B cell (primary cell): ENCODE results near the gene AEN. TPM values are rescaled to one million over a fixed set of nuclear protein-coding genes. Genes with fewer than 3 reads are reported as not detected.

Experiments
- ATAC-seq: fragments of 200-7000 bp; cut with Tn5 transposase; one replicate; pipeline ENCODE4 v1.10.0; 2021; ENCODE audit warnings: low read depth, mild to moderate bottlenecking, moderate number of reproducible peaks, moderate library complexity
- CTCF ChIA-PET: fragments of 350-600 bp; sonication (Branson Sonifier 250); formaldehyde crosslinking; loops from one replicate; lab custom pipeline; 2021; ENCODE audit warnings: antibody characterized with exemption, inconsistent platforms; lab: Charles Lee
- POLR2A ChIA-PET: fragments of 350-600 bp; sonication (Branson Sonifier 250); formaldehyde crosslinking; loops from one replicate; lab custom pipeline; 2021; ENCODE audit warnings: antibody characterized with exemption; lab: Charles Lee
- DNase-seq: peaks from one replicate; pipeline ENCODE4 v3.0.0; 2013
- H2AFZ ChIP-seq: 2 replicates; pipeline ENCODE4 v1.6.1; 2012; ENCODE audit warnings: mild to moderate bottlenecking, low read depth, low read length; ENCODE audit not compliant: insufficient read depth, poor library complexity, severe bottlenecking
- H3K27ac ChIP-seq, 2 donors: 1 replicate in 1 of 2; 2 replicates in 1 of 2; pipeline ENCODE4 v1.5.1; 2012 to 2013; ENCODE audit warnings: low read length in 2 of 2, mild to moderate bottlenecking in 2 of 2, moderate library complexity in 1 of 2
- H3K27me3 ChIP-seq, 4 experiments: fragments of 200-600 bp in 1 of 4; sonication (generic) in 1 of 4; replicated peaks in 1 of 4; 1 replicate in 2 of 4; 2 replicates in 2 of 4; pipeline versions ENCODE4 v1.6.1 to v1.7.0; 2013 to 2016; ENCODE audit warnings: low read length in 3 of 4, mild to moderate bottlenecking in 2 of 4, mixed read lengths in 1 of 4, moderate library complexity in 1 of 4; ENCODE audit not compliant: insufficient read depth in 4 of 4, control insufficient read depth in 3 of 4; ENCODE audit errors: control extremely low read depth in 1 of 4
- H3K36me3 ChIP-seq, 2 experiments: replicated peaks in 1 of 2; 1 replicate in 1 of 2; 2 replicates in 1 of 2; pipeline versions ENCODE4 v1.6.1 to v1.7.1; 2013; ENCODE audit warnings: low read length in 1 of 2; ENCODE audit not compliant: insufficient read depth in 2 of 2, control insufficient read depth in 1 of 2; ENCODE audit errors: control extremely low read depth in 1 of 2, extremely low read depth in 1 of 2
- H3K4me1 ChIP-seq, 2 donors: fragments of 200-600 bp in 1 of 2; sonication (generic) in 1 of 2; 1 replicate in 1 of 2; 2 replicates in 1 of 2; pipeline versions ENCODE4 v1.5.1 to v1.6.1; 2013 to 2017; ENCODE audit warnings: low read length in 2 of 2; ENCODE audit not compliant: control insufficient read depth in 2 of 2, insufficient read depth in 2 of 2
- H3K4me2 ChIP-seq: replicated peaks from 2 replicates; pipeline ENCODE3; 2012; ENCODE audit warnings: mild to moderate bottlenecking, low read depth, low read length; ENCODE audit not compliant: poor library complexity, severe bottlenecking
- H3K4me3 ChIP-seq, 5 experiments: fragments of 200-600 bp in 1 of 5; sonication (generic) in 1 of 5; 1 replicate in 3 of 5; 2 replicates in 2 of 5; pipeline versions ENCODE4 v1.5.1 to v1.7.0; 2011 to 2016; ENCODE audit warnings: low read length in 4 of 5, mild to moderate bottlenecking in 4 of 5, low read depth in 2 of 5, control low read depth in 1 of 5, moderate library complexity in 1 of 5; ENCODE audit not compliant: insufficient read depth in 1 of 5; ENCODE audit errors: control extremely low read depth in 1 of 5, extremely low read depth in 1 of 5
- H3K79me2 ChIP-seq: fragments of 200-600 bp; sonication (generic); one replicate; pipeline ENCODE4 v1.6.0; 2016; ENCODE audit warnings: low read length; ENCODE audit not compliant: control insufficient read depth, insufficient read depth
- H3K9ac ChIP-seq: fragments of 200-600 bp; sonication (generic); 2 replicates; pipeline ENCODE4 v1.6.1; 2017; ENCODE audit warnings: mild to moderate bottlenecking, low read length, moderate library complexity
- H3K9me3 ChIP-seq, 3 donors: one replicate each; pipeline versions ENCODE4 v1.6.1 to v1.7.1; 2013; ENCODE audit warnings: low read length in 2 of 3; ENCODE audit not compliant: control insufficient read depth in 2 of 3, insufficient read depth in 1 of 3; ENCODE audit errors: control extremely low read depth in 1 of 3
- H4K20me1 ChIP-seq: 2 replicates; pipeline ENCODE4 v1.6.0; 2012; ENCODE audit warnings: mild to moderate bottlenecking, low read length; ENCODE audit not compliant: insufficient read depth, control insufficient read depth, poor library complexity, severe bottlenecking
- H3K27ac Mint-ChIP-seq: one replicate; pipeline ENCODE4 v1.8.0; 2021; ENCODE audit warnings: mixed read lengths
- H3K27me3 Mint-ChIP-seq: one replicate; pipeline ENCODE4 v1.8.0; 2021; ENCODE audit warnings: mixed read lengths
- H3K4me1 Mint-ChIP-seq: one replicate; pipeline ENCODE4 v1.8.0; 2021; ENCODE audit warnings: mixed read lengths
- H3K4me3 Mint-ChIP-seq: one replicate; pipeline ENCODE4 v1.8.0; 2021; ENCODE audit warnings: mixed read lengths
- H3K9me3 Mint-ChIP-seq: one replicate; pipeline ENCODE4 v1.8.0; 2022; ENCODE audit warnings: mixed read lengths; ENCODE audit not compliant: insufficient read depth
- CTCF ChIP-seq: fragments of 200-600 bp; IDR thresholded peaks from one replicate; pipeline ENCODE4 v1.8.0; 2022; ENCODE audit warnings: antibody characterized with exemption, mild to moderate bottlenecking
- EZH2 ChIP-seq: IDR thresholded peaks from 2 replicates; pipeline ENCODE4 v1.6.1; 2012; ENCODE audit warnings: borderline replicate concordance, low read depth, mild to moderate bottlenecking, moderate library complexity, low read length; ENCODE audit not compliant: insufficient read depth, poor library complexity, severe bottlenecking
- WGBS: methylation state at CpG from one replicate; pipeline ENCODE4 v1.1.5; 2013; ENCODE audit warnings: missing lambda C conversion rate; ENCODE audit not compliant: insufficient coverage; 5-methylcytosine and 5-hydroxymethylcytosine counted together
- intact Hi-C: fragments of 100-400 bp; cut with micrococcal nuclease; formaldehyde crosslinking; loops from one replicate; pipeline ENCODE4 v1.10.0; 2022
- polyA plus RNA-seq: library from polyadenylated mRNA; depleted of rRNA; stranded (reverse); fragments of >200 nt; gene quantifications from 2 replicates; pipeline ENCODE4 v1.2.3, GENCODE V29; 2012
- small RNA-seq: library from RNA; depleted of rRNA; stranded (forward); fragments of <200 nt; gene quantifications from one replicate; pipeline ENCODE3, GENCODE V24; 2012; ENCODE audit warnings: low replicate concordance, low read depth; ENCODE audit not compliant: insufficient read length
- total RNA-seq, 2 donors: library from RNA; stranded (reverse); fragments of 120-200 nt in 1 of 2; gene quantifications; 1 replicate in 1 of 2; 2 replicates in 1 of 2; pipeline versions ENCODE4 v1.2.3 to v1.2.4, GENCODE V29; 2013 to 2022

AEN gene
- total and polyA plus RNA-seq, 2 donors (not counting 1 experiment from before 2014, with no cell fraction given): 18.5 to 42.9 TPM

DNA sequence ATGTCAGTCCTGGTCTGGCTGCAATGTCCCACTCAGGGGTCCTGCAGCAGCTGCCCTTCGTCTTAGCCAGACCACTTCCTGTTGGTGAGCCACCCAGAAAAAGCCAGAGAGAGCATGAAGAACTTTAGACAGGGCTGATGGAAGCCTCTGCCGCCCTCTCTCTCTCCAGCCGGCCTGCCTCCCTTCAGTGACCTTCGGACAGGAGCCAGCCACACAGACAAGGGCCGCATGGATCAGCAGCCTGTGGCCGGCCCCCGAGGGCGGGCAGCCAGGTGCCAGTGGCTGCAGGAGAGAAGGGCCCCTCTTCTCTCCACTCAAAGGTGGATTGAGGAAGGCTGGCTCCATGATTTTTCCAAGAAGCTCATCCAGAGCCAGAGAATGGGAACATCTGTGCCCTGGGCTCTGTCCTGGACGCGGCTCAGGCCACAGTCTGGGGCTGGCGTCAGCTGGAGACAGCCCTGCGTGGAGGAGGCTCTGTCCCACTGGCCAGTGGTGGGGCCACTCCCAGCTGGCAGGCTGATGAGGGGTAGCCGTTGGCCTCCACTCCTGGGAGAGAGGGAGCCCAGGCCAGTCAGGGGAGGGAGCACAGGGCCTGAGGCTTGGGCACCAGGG, 60.6 kb downstream of the AEN start:
- Histone ChIP-seq H3K27me3 (peaks cover 0 to 3% (median 0%) of the 10 kb centered on the region in 4 experiments), H3K36me3 (no peaks in the 10 kb centered on the region), H3K4me3 (no peak overlapping the region), H3K27ac (no peak overlapping the region), H3K4me1 (peaks cover 6 to 13% of the 10 kb centered on the region in 2 donors), H3K9me3 (peaks cover 0 to 2% (median 0%) of the 10 kb centered on the region in 3 donors), H4K20me1 (no peaks in the 10 kb centered on the region), H3K4me2 (no peak overlapping the region), H3K9ac (no peak overlapping the region), H3K79me2 (no peaks in the 10 kb centered on the region), H2AFZ (no peak overlapping the region)
- ATAC-seq: no peak
- DNase-seq: no peak
- Mint-ChIP-seq H3K4me1 (peaks cover 12% of the 10 kb centered on the region), H3K27me3 (peaks cover 3% of the 10 kb centered on the region), H3K4me3 (no peak overlapping the region), H3K27ac (no peak overlapping the region), H3K9me3 (no peaks in the 10 kb centered on the region)
- intact Hi-C loops: no loop called here
- TF ChIP-seq CTCF: no peak
- TF ChIP-seq EZH2: no peak
- ChIA-PET CTCF (interaction anchor here (0.9 kb wide), 1 partner anchor 22 kb away, joined by 3 read pairs; no protein-coding TSS in a partner anchor), POLR2A (no interaction called here)
- 93% methylated on average over 12 of the region's 13 CpGs for WGBS

Small RNA genes lying within 50 kb of the gene (small RNA-seq; reads per million reads assigned to genes)
- 2.5 reads per million, percentile 32 among the genes with 10 or more reads in this experiment for gene MIR1179
- gene MIR7-2: not detected

Other genes starting within 250 kb of the AEN start
- 22.6 and 24.6 TPM in 2 replicates for gene MRPL46, start 154.0 kb upstream of the AEN start, total RNA-seq
- 10.0 and 14.3 TPM in 2 replicates for gene MRPL46, start 154.0 kb upstream of the AEN start, polyA plus RNA-seq
- 37.9 and 40.1 TPM in 2 replicates for gene MRPS11, start 153.6 kb upstream of the AEN start, total RNA-seq
- 18.5 and 21.1 TPM in 2 replicates for gene MRPS11, start 153.6 kb upstream of the AEN start, polyA plus RNA-seq
- gene DET1, start 74.7 kb upstream of the AEN start, total RNA-seq: 10.1 and 14.1 TPM in 2 replicates
- 4.8 and 6.7 TPM in 2 replicates for gene DET1, start 74.7 kb upstream of the AEN start, polyA plus RNA-seq
- 173 and 190 TPM in 2 replicates for gene ISG20, start 17.7 kb downstream of the AEN start, total RNA-seq
- gene ISG20, start 17.7 kb downstream of the AEN start, polyA plus RNA-seq: 193 and 232 TPM in 2 replicates
- not detected in 2 replicates for gene ACAN, start 182.1 kb downstream of the AEN start, total RNA-seq
- 0.01 TPM in 1 of 2 replicates, not detected in the other for gene ACAN, start 182.1 kb downstream of the AEN start, polyA plus RNA-seq